PC-9 (cell line): ENCODE results near the gene ZNF526. TPM values are rescaled to one million over a fixed set of nuclear protein-coding genes. Genes with fewer than 3 reads are reported as not detected.

Experiments used
- BruUV-seq: library from RNA; stranded (reverse); fragments of 400-500 nt; replicated peaks from 2 replicates; lab custom pipeline; 2021; lab: Mats Ljungman, UMichigan
- CTCF ChIA-PET: fragments of 300-600 bp; sonication (Branson Sonifier 250); formaldehyde crosslinking; loops from one replicate; lab custom pipeline; 2022; ENCODE audit warnings: antibody characterized with exemption; lab: Charles Lee
- POLR2A ChIA-PET: fragments of 300-600 bp; sonication (Branson Sonifier 250); formaldehyde crosslinking; loops from one replicate; lab custom pipeline; 2022; ENCODE audit warnings: antibody characterized with exemption; ENCODE audit not compliant: unreplicated experiment; lab: Charles Lee
- DNase-seq, 2 experiments: peaks; one replicate each; pipeline versions ENCODE4 v3.0.0 to v3.0.0-alpha.2; 2015 to 2022; ENCODE audit warnings: mixed read lengths in 1 of 2
- H2AFZ ChIP-seq: fragments of 200-600 bp; sonication (generic); 2 replicates; pipeline ENCODE4 v1.8.1; 2017; ENCODE audit warnings: antibody characterized with exemption
- H3F3A ChIP-seq: fragments of 200-600 bp; sonication (generic); 2 replicates; pipeline ENCODE4 v1.8.1; 2017; ENCODE audit warnings: antibody characterized with exemption, mild to moderate bottlenecking, low read depth; ENCODE audit not compliant: insufficient read depth
- H3K27ac ChIP-seq: fragments of 200-600 bp; sonication (generic); 2 replicates; pipeline ENCODE4 v1.6.1; 2016; ENCODE audit warnings: mixed run types
- H3K27me3 ChIP-seq: fragments of 200-600 bp; sonication (generic); 2 replicates; pipeline ENCODE4 v1.6.1; 2016; ENCODE audit warnings: low read depth, mixed run types; ENCODE audit not compliant: insufficient read depth
- H3K36me3 ChIP-seq: fragments of 200-600 bp; sonication (generic); 2 replicates; pipeline ENCODE4 v1.6.1; 2016; ENCODE audit warnings: low read depth, mixed run types
- H3K4me1 ChIP-seq: fragments of 200-600 bp; sonication (generic); replicated peaks from 2 replicates; pipeline ENCODE4 v1.6.1; 2016; ENCODE audit warnings: mixed run types; ENCODE audit not compliant: insufficient read depth
- H3K4me2 ChIP-seq: fragments of 200-600 bp; sonication (generic); 2 replicates; pipeline ENCODE4 v1.6.1; 2017; ENCODE audit warnings: mixed run types
- H3K4me3 ChIP-seq: fragments of 200-600 bp; sonication (generic); 2 replicates; pipeline ENCODE4 v1.6.1; 2016; ENCODE audit warnings: mixed run types
- H3K79me2 ChIP-seq: fragments of 200-600 bp; sonication (generic); 2 replicates; pipeline ENCODE4 v1.6.1; 2017; ENCODE audit warnings: low read depth, mixed run types
- H3K9me2 ChIP-seq: fragments of 200-600 bp; sonication (generic); 2 replicates; pipeline ENCODE4 v1.8.1; 2017; ENCODE audit warnings: mild to moderate bottlenecking; ENCODE audit not compliant: insufficient read depth
- H3K9me3 ChIP-seq: fragments of 200-600 bp; sonication (generic); 2 replicates; pipeline ENCODE4 v1.8.1; 2016; ENCODE audit warnings: low read depth; ENCODE audit not compliant: insufficient read depth
- H4K20me1 ChIP-seq: fragments of 200-600 bp; sonication (generic); 2 replicates; pipeline ENCODE4 v1.8.1; 2017; ENCODE audit not compliant: insufficient read depth
- EZH2 ChIP-seq: fragments of 200-600 bp; sonication (generic); IDR thresholded peaks from 2 replicates; pipeline ENCODE4 v1.8.0; 2017; ENCODE audit warnings: antibody characterized with exemption, low read depth
- intact Hi-C: fragments of 100-400 bp; cut with micrococcal nuclease; formaldehyde crosslinking; loops from one replicate; pipeline ENCODE4 v1.10.0; 2022; ENCODE audit not compliant: unreplicated experiment
- total RNA-seq: library from RNA; stranded (reverse); gene quantifications from 2 replicates; pipeline ENCODE4 v1.2.3, GENCODE V29; 2021
- TF ChIP-seq, protein P1 (sequence below): fragments of 200-600 bp; sonication (generic); conservative IDR thresholded peaks from 2 replicates; pipeline ENCODE4 v1.6.1; 2017; ENCODE audit warnings: mixed run types, antibody characterized with exemption, mild to moderate bottlenecking, moderate library complexity

ZNF526 gene
- total RNA-seq, 1 experiment from 2014 or later = 13.4 TPM

GRCh38 chr19:42269478-42270345, 49.6 kb downstream of the ZNF526 start:
- H3K9me2 ChIP-seq = no peaks in the 10 kb centered on the region
- TF ChIP-seq EZH2 = no peak
- TF ChIP-seq, protein P1, sequence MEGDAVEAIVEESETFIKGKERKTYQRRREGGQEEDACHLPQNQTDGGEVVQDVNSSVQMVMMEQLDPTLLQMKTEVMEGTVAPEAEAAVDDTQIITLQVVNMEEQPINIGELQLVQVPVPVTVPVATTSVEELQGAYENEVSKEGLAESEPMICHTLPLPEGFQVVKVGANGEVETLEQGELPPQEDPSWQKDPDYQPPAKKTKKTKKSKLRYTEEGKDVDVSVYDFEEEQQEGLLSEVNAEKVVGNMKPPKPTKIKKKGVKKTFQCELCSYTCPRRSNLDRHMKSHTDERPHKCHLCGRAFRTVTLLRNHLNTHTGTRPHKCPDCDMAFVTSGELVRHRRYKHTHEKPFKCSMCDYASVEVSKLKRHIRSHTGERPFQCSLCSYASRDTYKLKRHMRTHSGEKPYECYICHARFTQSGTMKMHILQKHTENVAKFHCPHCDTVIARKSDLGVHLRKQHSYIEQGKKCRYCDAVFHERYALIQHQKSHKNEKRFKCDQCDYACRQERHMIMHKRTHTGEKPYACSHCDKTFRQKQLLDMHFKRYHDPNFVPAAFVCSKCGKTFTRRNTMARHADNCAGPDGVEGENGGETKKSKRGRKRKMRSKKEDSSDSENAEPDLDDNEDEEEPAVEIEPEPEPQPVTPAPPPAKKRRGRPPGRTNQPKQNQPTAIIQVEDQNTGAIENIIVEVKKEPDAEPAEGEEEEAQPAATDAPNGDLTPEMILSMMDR = no peak
- no peaks in the 10 kb centered on the region; the same call in 1 of the 2 replicates for H3F3A ChIP-seq
- peaks cover 20% of the 10 kb centered on the region for H3K4me1 ChIP-seq
- H3K9me3 ChIP-seq = no peaks in the 10 kb centered on the region
- H3K4me3 ChIP-seq = peak overlapping the region; percentile 57
- no peak for DNase-seq
- ChIA-PET CTCF (interaction anchor here (0.5 to 0.8 kb wide), 2 partner anchors 11 to 834 kb away, joined by 3 to 13 read pairs; no protein-coding TSS in a partner anchor), POLR2A (interaction anchor here (1.4 kb wide), 1 partner anchor 27 kb away, joined by 7 read pairs; the partner anchor contains the start of gene GSK3A)
- H4K20me1 ChIP-seq = no peaks in the 10 kb centered on the region; the same call in 1 of the 2 replicates
- BruUV-seq = TSS peak; percentile 75
- peaks cover 19% of the 10 kb centered on the region for H3K79me2 ChIP-seq
- intact Hi-C loops = no loop called here
- H2AFZ ChIP-seq = 0 out of 2 replicates have a peak overlapping the region, but pooled peaks have one; percentile 8
- H3K27ac ChIP-seq = peak overlapping the region; percentile 46; the same call in 1 of the 2 replicates
- H3K4me2 ChIP-seq = peak overlapping the region; percentile 98
- no peaks in the 10 kb centered on the region for H3K36me3 ChIP-seq
- no peaks in the 10 kb centered on the region for H3K27me3 ChIP-seq

DNA sequence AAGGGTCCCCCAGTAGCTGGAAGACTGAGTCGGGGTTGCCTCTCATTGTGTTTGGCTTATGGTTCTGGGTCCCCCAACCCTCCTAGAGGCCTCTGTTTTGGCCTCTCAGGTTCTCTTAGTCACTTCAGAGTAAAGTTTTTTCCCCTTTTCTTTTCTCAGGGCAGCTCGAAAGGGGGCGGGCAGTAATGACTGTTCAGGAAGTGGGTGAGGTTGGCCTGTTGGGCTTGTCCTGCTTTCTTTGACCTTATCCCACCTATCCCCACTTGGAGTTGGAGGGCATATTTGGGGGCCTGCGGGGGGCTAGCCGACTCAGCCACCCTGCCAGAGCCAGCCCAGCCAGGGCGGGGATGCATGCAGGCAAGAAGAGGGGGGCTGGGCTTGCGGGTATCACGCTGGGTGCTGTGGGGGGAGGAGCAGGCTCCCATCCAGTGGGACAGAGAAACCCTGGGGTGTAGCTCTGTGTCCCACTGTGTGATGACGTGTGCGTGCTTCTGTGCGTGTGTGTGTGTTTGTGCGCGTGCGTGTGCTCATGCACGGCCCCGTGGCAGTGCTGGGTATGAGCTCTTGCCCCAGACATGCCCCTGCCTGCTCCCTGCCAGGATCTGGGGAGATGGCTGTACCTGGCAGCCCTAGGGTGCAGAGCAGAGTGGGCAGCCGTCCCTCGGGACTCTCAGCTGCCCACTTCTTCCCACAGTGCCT, 50.4 kb downstream of the ZNF526 start:
- H3K27me3 ChIP-seq = no peaks in the 10 kb centered on the region
- no peaks in the 10 kb centered on the region; the same call in 1 of the 2 replicates for H3F3A ChIP-seq
- no peaks in the 10 kb centered on the region; the same call in 1 of the 2 replicates for H4K20me1 ChIP-seq
- BruUV-seq = no TSS peak
- no peak overlapping the region for H2AFZ ChIP-seq
- TF ChIP-seq, protein P1 = no peak
- TF ChIP-seq EZH2 = no peak
- H3K9me2 ChIP-seq = no peaks in the 10 kb centered on the region
- peaks cover 20% of the 10 kb centered on the region for H3K4me1 ChIP-seq
- CTCF ChIA-PET = interaction anchor here (0.5 kb wide), 1 partner anchor 12 kb away, joined by 13 read pairs; no protein-coding TSS in a partner anchor
- DNase-seq = peak; percentile 56 to 59
- H3K36me3 ChIP-seq = no peaks in the 10 kb centered on the region
- intact Hi-C loops = no loop called here
- H3K4me2 ChIP-seq = peak overlapping the region; percentile 98
- H3K4me3 ChIP-seq = peak overlapping the region; percentile 57; the same call in 1 of the 2 replicates
- no peaks in the 10 kb centered on the region for H3K9me3 ChIP-seq
- H3K79me2 ChIP-seq = peaks cover 19% of the 10 kb centered on the region
- POLR2A ChIA-PET = interaction anchor here (0.6 to 1.4 kb wide), 2 partner anchors 9 to 28 kb away, joined by 3 to 7 read pairs; partner anchors contain the start of gene GSK3A
- peak overlapping the region; percentile 46; the same call in 1 of the 2 replicates for H3K27ac ChIP-seq

DNA sequence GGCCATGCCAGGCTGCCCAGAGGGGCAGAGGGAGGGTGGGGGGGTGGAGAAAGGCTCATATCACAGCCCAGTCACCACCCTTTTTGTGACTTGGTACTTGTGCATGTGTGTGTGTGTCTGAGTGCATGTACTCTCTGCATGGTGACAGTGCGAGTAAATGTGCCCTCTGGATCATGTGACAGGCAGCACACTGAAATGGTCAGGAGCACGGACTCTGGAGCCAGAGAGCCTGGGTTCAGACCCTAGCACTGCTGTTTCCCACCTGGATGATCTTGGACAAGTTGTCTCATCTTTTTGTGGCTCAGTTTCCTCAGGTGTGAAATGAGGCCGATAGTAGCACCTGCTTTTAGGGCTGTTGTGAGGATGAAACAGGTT, 50.9 kb downstream of the ZNF526 start:
- Histone ChIP-seq H3K4me3 (no peak overlapping the region), H3K27me3 (no peaks in the 10 kb centered on the region), H3K36me3 (no peaks in the 10 kb centered on the region), H3F3A (no peaks in the 10 kb centered on the region; the same call in 1 of the 2 replicates), H3K4me1 (peaks cover 20% of the 10 kb centered on the region), H4K20me1 (no peaks in the 10 kb centered on the region; the same call in 1 of the 2 replicates), H2AFZ (no peak overlapping the region), H3K4me2 (0 out of 2 replicates have a peak overlapping the region, but pooled peaks have one; percentile 98), H3K27ac (no peak overlapping the region), H3K9me2 (no peaks in the 10 kb centered on the region), H3K79me2 (peaks cover 19% of the 10 kb centered on the region), H3K9me3 (no peaks in the 10 kb centered on the region)
- intact Hi-C loops = no loop called here
- POLR2A ChIA-PET = interaction anchor here (1.4 kb wide), 1 partner anchor 28 kb away, joined by 7 read pairs; the partner anchor contains the start of gene GSK3A
- BruUV-seq = no TSS peak
- no peak for TF ChIP-seq EZH2
- TF ChIP-seq, protein P1 = no peak
- no peak for DNase-seq
- CTCF ChIA-PET = no interaction called here
